COLO668 (cell line): ENCODE measurements around the gene VSNL1.

ENCODE experiments used
- DNase-seq: peaks from one replicate; lab custom pipeline; 2025; ENCODE audit not compliant: unreplicated experiment; lab: John Stamatoyannopoulos, UW

The VSNL1 gene

GRCh38 chr2:17610521-17610920, 70.0 kb downstream of the VSNL1 start:
- no peak for DNase-seq

GRCh38 chr2:17611036-17611435, 70.5 kb downstream of the VSNL1 start:
- no peak for DNase-seq

- no peak for DNase-seq
These were observed 73.9 kb downstream of the VSNL1 start for GRCh38 chr2:17614174-17614930.

GRCh38 chr2:17615147-17615546, 74.7 kb downstream of the VSNL1 start:
- DNase-seq: no peak

GRCh38 chr2:17615728-17616351, 75.3 kb downstream of the VSNL1 start:
- no peak for DNase-seq

- no peak for DNase-seq
These were observed 75.9 kb downstream of the VSNL1 start for GRCh38 chr2:17616405-17616804.

GRCh38 chr2:17617516-17617915, 77.0 kb downstream of the VSNL1 start:
- no peak for DNase-seq

GRCh38 chr2:17617955-17618354, 77.5 kb downstream of the VSNL1 start:
- no peak for DNase-seq

- DNase-seq: no peak
These were observed 79.8 kb downstream of the VSNL1 start for GRCh38 chr2:17620280-17620679.

GRCh38 chr2:17620841-17621240, 80.3 kb downstream of the VSNL1 start:
- DNase-seq: no peak

- no peak for DNase-seq
These were observed 81.3 kb downstream of the VSNL1 start for GRCh38 chr2:17621781-17622180.

- no peak for DNase-seq
These were observed 85.0 kb downstream of the VSNL1 start for GRCh38 chr2:17625446-17625845.

- DNase-seq: no peak
These were observed 86.5 kb downstream of the VSNL1 start for GRCh38 chr2:17626986-17627385.

- no peak for DNase-seq
These were observed 86.9 kb downstream of the VSNL1 start for GRCh38 chr2:17627434-17627833.

GRCh38 chr2:17628349-17629261, 88.1 kb downstream of the VSNL1 start:
- no peak for DNase-seq

GRCh38 chr2:17630089-17630488, 89.6 kb downstream of the VSNL1 start:
- no peak for DNase-seq

- DNase-seq: no peak
These were observed 94.5 kb downstream of the VSNL1 start for GRCh38 chr2:17634997-17635396.

GRCh38 chr2:17636257-17636656, 95.8 kb downstream of the VSNL1 start:
- no peak for DNase-seq

GRCh38 chr2:17637131-17637906, 96.8 kb downstream of the VSNL1 start:
- DNase-seq: no peak

- DNase-seq: no peak
These were observed 97.8 kb downstream of the VSNL1 start for GRCh38 chr2:17638196-17638743.

- DNase-seq: no peak
These were observed 99.9 kb downstream of the VSNL1 start for GRCh38 chr2:17640406-17640805.
